ENCODE data around the gene GOPC. TPM values are rescaled to one million over a fixed set of nuclear protein-coding genes. Genes with fewer than 3 reads are reported as not detected.

GOPC gene
- total and polyA plus RNA-seq, 2 of the 13 experiments (the other 11 are each of a cell fraction or from before 2014, with no cell fraction given): 20.9 to 41.5 TPM

DNA sequence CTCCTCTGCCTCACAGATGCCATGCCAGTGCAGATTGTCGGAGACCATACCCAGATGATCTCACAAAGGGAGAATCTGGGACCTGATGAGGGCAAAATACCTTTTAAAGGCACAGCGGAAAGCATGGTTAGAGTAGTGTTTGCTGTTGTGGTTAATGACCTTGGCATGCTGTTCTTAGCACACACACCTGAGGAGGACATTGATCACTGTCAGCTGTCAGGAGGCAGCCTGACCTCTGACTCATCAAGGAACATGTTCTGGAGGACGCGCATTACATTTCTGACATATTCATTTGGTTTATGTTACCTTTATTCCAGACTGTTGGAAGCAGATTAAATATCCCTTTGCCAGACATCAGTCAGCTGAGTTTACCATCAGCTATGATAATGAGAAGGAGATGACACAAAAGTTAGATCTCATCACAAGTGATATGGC is 57.1 kb downstream of the GOPC start (continued):
- no peak for TF ChIP-seq RNF2 (conservative IDR thresholded peaks at IDR 0.05; ENCODE audit: low read depth)
- no peak for TF ChIP-seq KDM6A (CRISPR knock-in tag; IDR thresholded peaks at IDR 0.05; ENCODE audit: low read depth)
- no peak for TF ChIP-seq HOXA7 (CRISPR knock-in tag; IDR thresholded peaks at IDR 0.05)
- TF ChIP-seq ZNF788 (CRISPR knock-in tag; IDR thresholded peaks at IDR 0.05; ENCODE audit: borderline replicate concordance): no peak
- no peak for TF ChIP-seq SOX13 (IDR thresholded peaks at IDR 0.05)
- peak in 1 of 2 experiments; percentile 68; a peak in 2 of 4 replicates for TF ChIP-seq SOX13 (CRISPR knock-in tag; conservative IDR thresholded peaks at IDR 0.05 in 1 of 2, IDR thresholded peaks at IDR 0.05 in 1 of 2)
- no peak for TF ChIP-seq CC2D1A (CRISPR knock-in tag; IDR thresholded peaks at IDR 0.05)
- no peak for TF ChIP-seq E2F2 (CRISPR knock-in tag; IDR thresholded peaks at IDR 0.05; ENCODE audit: borderline replicate concordance)
- no peak for TF ChIP-seq ZFP62 (CRISPR knock-in tag; IDR thresholded peaks at IDR 0.05)
- 0 out of 2 replicates have a peak, but pooled peaks have one; percentile 27 for TF ChIP-seq HNF1B (CRISPR knock-in tag; IDR thresholded peaks at IDR 0.05)
- 0 out of 2 replicates have a peak, but pooled peaks have one; percentile 30 for TF ChIP-seq ZNF607 (CRISPR knock-in tag; IDR thresholded peaks at IDR 0.05; ENCODE audit: borderline replicate concordance)
- no peak for TF ChIP-seq ZBTB7A (CRISPR knock-in tag; IDR thresholded peaks at IDR 0.05)
- TF ChIP-seq TRIM22 (IDR thresholded peaks at IDR 0.05): no peak
- TF ChIP-seq ATRX (CRISPR knock-in tag; IDR thresholded peaks at IDR 0.05; ENCODE audit: borderline replicate concordance): no peak
- TF ChIP-seq HOXA5 (CRISPR knock-in tag; IDR thresholded peaks at IDR 0.05): peak; percentile 100
- no peak for TF ChIP-seq ZNF577 (CRISPR knock-in tag; IDR thresholded peaks at IDR 0.05; ENCODE audit: borderline replicate concordance, low read depth)
- TF ChIP-seq GLI4 (CRISPR knock-in tag; IDR thresholded peaks at IDR 0.05; ENCODE audit: borderline replicate concordance): no peak
- TF ChIP-seq SRSF4 (IDR thresholded peaks at IDR 0.05; ENCODE audit: low read depth, low read length, poor library complexity, severe bottlenecking): no peak
- no peak for TF ChIP-seq ZNF274 (CRISPR knock-in tag; IDR thresholded peaks at IDR 0.05)
- peak; percentile 91 for TF ChIP-seq SAP130 (CRISPR knock-in tag; IDR thresholded peaks at IDR 0.05; ENCODE audit: low read depth)
- TF ChIP-seq ZBTB38 (CRISPR knock-in tag; IDR thresholded peaks at IDR 0.05): peak; percentile 46; the same call in 1 of the 2 replicates
- no peak for TF ChIP-seq ARNT (IDR thresholded peaks at IDR 0.05)
- TF ChIP-seq CENPT (CRISPR knock-in tag; IDR thresholded peaks at IDR 0.05; ENCODE audit: low read depth): no peak
- TF ChIP-seq CBX1 (IDR thresholded peaks at IDR 0.05; ENCODE audit: low read depth): no peak
- TF ChIP-seq, protein P1, sequence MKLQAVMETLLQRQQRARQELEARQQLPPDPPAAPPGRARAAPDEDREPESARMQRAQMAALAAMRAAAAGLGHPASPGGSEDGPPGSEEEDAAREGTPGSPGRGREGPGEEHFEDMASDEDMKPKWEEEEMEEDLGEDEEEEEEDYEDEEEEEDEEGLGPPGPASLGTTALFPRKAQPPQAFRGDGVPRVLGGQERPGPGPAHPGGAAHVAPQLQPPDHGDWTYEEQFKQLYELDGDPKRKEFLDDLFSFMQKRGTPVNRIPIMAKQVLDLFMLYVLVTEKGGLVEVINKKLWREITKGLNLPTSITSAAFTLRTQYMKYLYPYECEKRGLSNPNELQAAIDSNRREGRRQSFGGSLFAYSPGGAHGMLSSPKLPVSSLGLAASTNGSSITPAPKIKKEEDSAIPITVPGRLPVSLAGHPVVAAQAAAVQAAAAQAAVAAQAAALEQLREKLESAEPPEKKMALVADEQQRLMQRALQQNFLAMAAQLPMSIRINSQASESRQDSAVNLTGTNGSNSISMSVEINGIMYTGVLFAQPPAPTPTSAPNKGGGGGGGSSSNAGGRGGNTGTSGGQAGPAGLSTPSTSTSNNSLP (IDR thresholded peaks at IDR 0.05; ENCODE audit: low read depth, low read length): peak; percentile 52; the same call in 1 of the 2 replicates
- peak; percentile 98 for TF ChIP-seq FOSL2 (CRISPR knock-in tag; IDR thresholded peaks at IDR 0.05)
- no peak for TF ChIP-seq ZNF136 (CRISPR knock-in tag; IDR thresholded peaks at IDR 0.05; ENCODE audit: low read depth)
